Measurements from ENCODE around the gene BLOC1S1.

GRCh38 chr12:55733858-55734257 is 18.0 kb downstream of the BLOC1S1 start:
- TF ChIP-seq CTCF (IDR thresholded peaks at IDR 0.05 in 2 of 3, conservative IDR thresholded peaks at IDR 0.05 in 1 of 3; ENCODE audit: borderline replicate concordance in 1 of 3, insufficient read depth in 1 of 3, low read depth in 2 of 3, low read length in 2 of 3) (no peak), MAX (IDR thresholded peaks at IDR 0.05) (no peak), REST (IDR thresholded peaks at IDR 0.05; ENCODE audit: low read depth) (no peak)
